Vagina (tissue), 2 donors: ENCODE data around the gene STEAP3. TPM values are rescaled to one million over a fixed set of nuclear protein-coding genes. Genes with fewer than 3 reads are reported as not detected.

Source experiments
- DNase-seq, 2 donors: peaks; one replicate each; pipeline ENCODE4 v3.0.0-alpha.2; 2017; ENCODE audit errors: extremely low spot score in 2 of 2
- H3K27ac ChIP-seq: fragments of 200-600 bp; sonication (generic); one replicate; pipeline ENCODE4 v1.5.1; 2019
- H3K27me3 ChIP-seq: fragments of 200-600 bp; sonication (generic); one replicate; pipeline ENCODE4 v1.5.1; 2019
- H3K36me3 ChIP-seq, 2 donors: fragments of 200-600 bp; sonication (generic); one replicate each; pipeline ENCODE4 v1.5.1; 2017 to 2019
- H3K4me1 ChIP-seq: fragments of 200-600 bp; sonication (generic); one replicate; pipeline ENCODE4 v1.5.1; 2019
- H3K4me3 ChIP-seq, 2 donors: fragments of 200-600 bp; sonication (generic); 1 replicate in 1 of 2; 2 replicates in 1 of 2; pipeline ENCODE4 v1.5.1; 2016 to 2019
- H3K9me3 ChIP-seq: fragments of 200-600 bp; sonication (generic); one replicate; pipeline ENCODE4 v1.5.1; 2019
- CTCF ChIP-seq, 3 experiments: fragments of 450-650 bp in 2 of 3; fragments of 200-600 bp in 1 of 3; sonication (generic) in 1 of 3; IDR thresholded peaks; one replicate each; pipeline ENCODE4 v1.5.1; 2017 to 2019; ENCODE audit warnings: antibody characterized with exemption in 3 of 3, mild to moderate bottlenecking in 2 of 3, moderate library complexity in 2 of 3
- POLR2A ChIP-seq, 2 donors: fragments of 450-650 bp; IDR thresholded peaks; one replicate each; pipeline ENCODE4 v1.6.1; 2017; ENCODE audit warnings: antibody characterized with exemption in 2 of 2, mild to moderate bottlenecking in 2 of 2, moderate library complexity in 2 of 2
- POLR2AphosphoS5 ChIP-seq, 2 donors: sonication (generic); formaldehyde crosslinking; IDR thresholded peaks; one replicate each; pipeline ENCODE4 v1.9.0; 2017; ENCODE audit warnings: antibody characterized with exemption in 2 of 2, mild to moderate bottlenecking in 2 of 2, low read depth in 1 of 2; ENCODE audit not compliant: insufficient read depth in 1 of 2
- intact Hi-C: fragments of 100-400 bp; cut with DNase I; formaldehyde crosslinking; loops from one replicate; pipeline ENCODE4 v1.15.1; 2023
- total RNA-seq: library from RNA; depleted of rRNA; stranded (reverse); fragments of >200 nt; gene quantifications from one replicate; pipeline ENCODE4 v1.2.3, GENCODE V29; 2016

STEAP3 gene
- total RNA-seq, 1 donor from 2014 or later, result 22.1 TPM

GRCh38 chr2:119288576-119288975, 64.9 kb downstream of the STEAP3 start:
- Histone ChIP-seq H3K4me1 (no peaks in the 10 kb centered on the region), H3K27me3 (no peaks in the 10 kb centered on the region), H3K9me3 (no peaks in the 10 kb centered on the region), H3K27ac (no peak overlapping the region), H3K4me3 (no peak overlapping the region), H3K36me3 (no peaks in the 10 kb centered on the region)
- DNase-seq, result no peak
- intact Hi-C loops, result no loop called here
- TF ChIP-seq POLR2AphosphoS5 (IDR thresholded peaks at IDR 0.05; ENCODE audit: insufficient read depth in 1 of 2, low read depth in 1 of 2), result no peak
- no peak for TF ChIP-seq POLR2A (IDR thresholded peaks at IDR 0.05)
- TF ChIP-seq CTCF (IDR thresholded peaks at IDR 0.05), result no peak

- no peak overlapping the region for H3K4me3 ChIP-seq
- intact Hi-C loops, result no loop called here
- no peaks in the 10 kb centered on the region for H3K36me3 ChIP-seq
- no peaks in the 10 kb centered on the region for H3K27me3 ChIP-seq
- H3K9me3 ChIP-seq, result no peaks in the 10 kb centered on the region
- no peak for DNase-seq
- no peaks in the 10 kb centered on the region for H3K4me1 ChIP-seq
- TF ChIP-seq CTCF (IDR thresholded peaks at IDR 0.05), result no peak
- no peak overlapping the region for H3K27ac ChIP-seq
These were observed 65.5 kb downstream of the STEAP3 start for GRCh38 chr2:119289093-119289492.

GRCh38 chr2:119289642-119290041, 66.0 kb downstream of the STEAP3 start:
- Histone ChIP-seq H3K36me3 (no peaks in the 10 kb centered on the region), H3K27ac (no peak overlapping the region), H3K27me3 (no peaks in the 10 kb centered on the region), H3K4me1 (no peaks in the 10 kb centered on the region), H3K4me3 (no peak overlapping the region), H3K9me3 (no peaks in the 10 kb centered on the region)
- no peak for DNase-seq
- TF ChIP-seq POLR2A (IDR thresholded peaks at IDR 0.05), result no peak
- TF ChIP-seq CTCF (IDR thresholded peaks at IDR 0.05), result no peak
- TF ChIP-seq POLR2AphosphoS5 (IDR thresholded peaks at IDR 0.05; ENCODE audit: insufficient read depth in 1 of 2, low read depth in 1 of 2), result no peak
- intact Hi-C loops, result loop anchor here (10.0 kb wide), 1 partner anchor 405 kb away; no protein-coding TSS in a partner anchor

GRCh38 chr2:119290859-119291587, 67.4 kb downstream of the STEAP3 start:
- intact Hi-C loops, result loop anchor here (10.0 kb wide), 1 partner anchor 406 kb away; no protein-coding TSS in a partner anchor
- no peak for DNase-seq
- H3K27ac ChIP-seq, result no peak overlapping the region
- H3K4me3 ChIP-seq, result no peak overlapping the region
- no peaks in the 10 kb centered on the region for H3K9me3 ChIP-seq
- no peaks in the 10 kb centered on the region for H3K36me3 ChIP-seq
- no peaks in the 10 kb centered on the region for H3K4me1 ChIP-seq
- H3K27me3 ChIP-seq, result no peaks in the 10 kb centered on the region
- peak; percentile 48 to 63 (median 54) for TF ChIP-seq CTCF (IDR thresholded peaks at IDR 0.05)
- no peak for TF ChIP-seq POLR2AphosphoS5 (IDR thresholded peaks at IDR 0.05; ENCODE audit: insufficient read depth in 1 of 2, low read depth in 1 of 2)

GRCh38 chr2:119291588-119292167, 68.0 kb downstream of the STEAP3 start:
- DNase-seq, result no peak
- Histone ChIP-seq H3K27me3 (no peaks in the 10 kb centered on the region), H3K36me3 (no peaks in the 10 kb centered on the region), H3K4me1 (no peaks in the 10 kb centered on the region), H3K27ac (no peak overlapping the region), H3K9me3 (no peaks in the 10 kb centered on the region), H3K4me3 (no peak overlapping the region)
- intact Hi-C loops, result loop anchor here (10.0 kb wide), 1 partner anchor 407 kb away; no protein-coding TSS in a partner anchor
- TF ChIP-seq POLR2A (IDR thresholded peaks at IDR 0.05) (no peak), CTCF (IDR thresholded peaks at IDR 0.05) (no peak), POLR2AphosphoS5 (IDR thresholded peaks at IDR 0.05; ENCODE audit: insufficient read depth in 1 of 2, low read depth in 1 of 2) (no peak)
